Mucosa of stomach (tissue), 1 donor: Measurements from ENCODE around the gene ARHGEF3.

ENCODE experiments used
- H3K27me3 ChIP-seq: one replicate; pipeline ENCODE4 v1.7.0; 2013; ENCODE audit warnings: mild to moderate bottlenecking, low read length; ENCODE audit not compliant: control insufficient read depth, insufficient read depth
- H3K36me3 ChIP-seq: one replicate; pipeline ENCODE4 v1.7.0; 2013; ENCODE audit warnings: low read length; ENCODE audit not compliant: control insufficient read depth, insufficient read depth
- H3K4me1 ChIP-seq: one replicate; pipeline ENCODE4 v1.7.0; 2013; ENCODE audit warnings: mild to moderate bottlenecking, low read length; ENCODE audit not compliant: control insufficient read depth, insufficient read depth
- H3K4me3 ChIP-seq: one replicate; pipeline ENCODE4 v1.7.0; 2013; ENCODE audit warnings: low read length
- H3K9ac ChIP-seq: one replicate; pipeline ENCODE4 v1.7.0; 2013; ENCODE audit warnings: mild to moderate bottlenecking, low read length, moderate library complexity
- H3K9me3 ChIP-seq: one replicate; pipeline ENCODE4 v1.7.0; 2013; ENCODE audit warnings: mild to moderate bottlenecking, low read length, moderate library complexity; ENCODE audit not compliant: control insufficient read depth
- donor health status: Pancreatic carcinoma.

The ARHGEF3 gene

DNA sequence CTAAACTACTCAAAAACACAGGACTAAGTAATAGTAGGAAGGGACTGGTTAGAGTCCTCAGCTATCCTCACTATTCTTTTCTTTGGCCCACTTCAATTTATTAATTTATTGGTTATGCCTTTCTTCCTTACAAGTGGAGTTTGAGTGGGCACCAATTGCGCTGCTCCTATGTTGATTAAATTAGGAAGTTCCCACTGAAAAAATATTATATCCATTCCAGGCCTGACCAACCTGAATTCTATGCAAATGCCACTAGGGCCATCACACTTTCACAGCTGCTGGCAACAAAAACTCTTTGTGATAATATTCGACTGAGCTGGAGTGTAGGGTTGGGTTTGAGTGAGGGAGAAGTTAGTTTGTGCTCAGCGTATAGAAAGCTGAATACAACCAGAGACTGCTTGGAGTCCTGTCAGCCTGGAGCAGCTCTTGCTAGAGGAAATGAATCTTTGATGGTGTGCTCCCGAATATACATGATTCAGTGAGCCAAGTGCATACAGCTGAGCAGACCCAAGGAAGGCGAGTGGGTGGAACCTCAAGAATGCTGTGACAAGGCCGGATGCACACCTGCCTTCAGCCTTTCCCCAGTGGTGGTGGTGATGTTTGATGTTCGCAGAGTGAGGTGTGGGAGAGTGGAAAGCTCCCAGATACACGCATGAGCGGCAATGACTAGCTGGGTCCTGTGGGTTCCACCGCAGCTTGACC, 1.5 kb downstream of the ARHGEF3 start:
- H3K27me3 ChIP-seq: peaks cover 4% of the 10 kb centered on the region
- H3K9ac ChIP-seq: peak overlapping the region; percentile 71
- peak overlapping the region; percentile 28 for H3K4me3 ChIP-seq
- no peaks in the 10 kb centered on the region for H3K9me3 ChIP-seq
- H3K4me1 ChIP-seq: peaks cover 53% of the 10 kb centered on the region
- no peaks in the 10 kb centered on the region for H3K36me3 ChIP-seq

GRCh38 chr3:56799251-56799882, 2.4 kb downstream of the ARHGEF3 start:
- Histone ChIP-seq H3K36me3 (no peaks in the 10 kb centered on the region), H3K4me3 (peak overlapping the region; percentile 9), H3K27me3 (peaks cover 4% of the 10 kb centered on the region), H3K9me3 (no peaks in the 10 kb centered on the region), H3K4me1 (peaks cover 58% of the 10 kb centered on the region), H3K9ac (peak overlapping the region; percentile 71)

DNA sequence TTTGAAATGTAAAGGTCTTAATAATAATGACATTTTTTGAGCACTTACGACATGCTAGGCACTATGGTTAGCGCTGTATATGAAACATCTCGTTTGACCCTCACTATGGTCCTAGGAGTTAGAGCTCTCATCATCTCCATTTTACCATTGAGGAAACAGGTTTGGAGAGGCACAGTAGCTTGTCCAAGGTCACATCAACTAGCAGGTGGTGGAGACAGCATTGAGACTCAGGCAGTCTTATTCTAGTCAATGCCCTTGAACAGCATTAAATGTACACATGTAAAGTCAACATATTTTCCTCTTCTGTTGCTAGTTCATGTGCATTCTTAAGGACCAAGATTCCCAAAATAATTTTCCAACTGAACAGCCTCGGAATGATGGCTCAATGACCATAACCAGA, 4.8 kb downstream of the ARHGEF3 start:
- H3K9me3 ChIP-seq: no peaks in the 10 kb centered on the region
- no peak overlapping the region for H3K9ac ChIP-seq
- H3K4me1 ChIP-seq: peaks cover 52% of the 10 kb centered on the region
- peaks cover 4% of the 10 kb centered on the region for H3K27me3 ChIP-seq
- H3K4me3 ChIP-seq: no peak overlapping the region
- H3K36me3 ChIP-seq: no peaks in the 10 kb centered on the region

DNA sequence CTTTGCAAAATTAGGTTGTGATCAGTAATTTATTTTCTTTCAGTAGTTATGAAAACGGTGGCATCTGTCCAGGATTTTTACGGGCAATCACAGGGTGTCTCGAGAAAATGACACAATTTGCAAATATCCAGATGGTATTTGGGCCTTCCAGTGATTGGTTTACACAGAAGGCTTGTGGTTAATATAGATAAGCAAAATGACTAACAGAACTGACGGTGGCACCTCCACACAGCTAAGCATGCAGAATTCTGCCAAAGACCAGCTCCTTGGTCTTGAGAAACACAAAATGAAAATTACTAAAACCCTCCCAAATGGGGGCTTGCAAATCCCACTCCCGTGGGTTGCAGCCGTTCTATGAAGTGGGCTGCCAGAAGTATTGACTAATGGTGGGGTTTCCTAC, 5.5 kb downstream of the ARHGEF3 start:
- no peak overlapping the region for H3K9ac ChIP-seq
- H3K27me3 ChIP-seq: peaks cover 4% of the 10 kb centered on the region
- no peak overlapping the region for H3K4me3 ChIP-seq
- H3K36me3 ChIP-seq: no peaks in the 10 kb centered on the region
- peaks cover 48% of the 10 kb centered on the region for H3K4me1 ChIP-seq
- no peaks in the 10 kb centered on the region for H3K9me3 ChIP-seq

GRCh38 chr3:56795829-56796185, 5.9 kb downstream of the ARHGEF3 start:
- Histone ChIP-seq H3K9ac (no peak overlapping the region), H3K4me3 (no peak overlapping the region), H3K27me3 (peaks cover 4% of the 10 kb centered on the region), H3K4me1 (peaks cover 44% of the 10 kb centered on the region), H3K9me3 (no peaks in the 10 kb centered on the region), H3K36me3 (no peaks in the 10 kb centered on the region)

- Histone ChIP-seq H3K9ac (no peak overlapping the region), H3K27me3 (no peaks in the 10 kb centered on the region), H3K4me1 (peaks cover 44% of the 10 kb centered on the region), H3K4me3 (no peak overlapping the region), H3K36me3 (no peaks in the 10 kb centered on the region), H3K9me3 (no peaks in the 10 kb centered on the region)
Observed at GRCh38 chr3:56795097-56795828, 6.5 kb downstream of the ARHGEF3 start.

GRCh38 chr3:56792193-56792592, 9.6 kb downstream of the ARHGEF3 start:
- H3K9ac ChIP-seq: no peak overlapping the region
- no peaks in the 10 kb centered on the region for H3K9me3 ChIP-seq
- peaks cover 29% of the 10 kb centered on the region for H3K4me1 ChIP-seq
- H3K36me3 ChIP-seq: no peaks in the 10 kb centered on the region
- H3K4me3 ChIP-seq: no peak overlapping the region
- H3K27me3 ChIP-seq: no peaks in the 10 kb centered on the region

GRCh38 chr3:56790016-56790821, 11.5 kb downstream of the ARHGEF3 start:
- no peaks in the 10 kb centered on the region for H3K27me3 ChIP-seq
- no peak overlapping the region for H3K4me3 ChIP-seq
- H3K9ac ChIP-seq: no peak overlapping the region
- peaks cover 18% of the 10 kb centered on the region for H3K4me1 ChIP-seq
- no peaks in the 10 kb centered on the region for H3K9me3 ChIP-seq
- H3K36me3 ChIP-seq: no peaks in the 10 kb centered on the region

GRCh38 chr3:56789076-56789475, 12.7 kb downstream of the ARHGEF3 start:
- Histone ChIP-seq H3K4me1 (peaks cover 22% of the 10 kb centered on the region), H3K4me3 (no peak overlapping the region), H3K9ac (no peak overlapping the region), H3K27me3 (no peaks in the 10 kb centered on the region), H3K9me3 (no peaks in the 10 kb centered on the region), H3K36me3 (no peaks in the 10 kb centered on the region)

DNA sequence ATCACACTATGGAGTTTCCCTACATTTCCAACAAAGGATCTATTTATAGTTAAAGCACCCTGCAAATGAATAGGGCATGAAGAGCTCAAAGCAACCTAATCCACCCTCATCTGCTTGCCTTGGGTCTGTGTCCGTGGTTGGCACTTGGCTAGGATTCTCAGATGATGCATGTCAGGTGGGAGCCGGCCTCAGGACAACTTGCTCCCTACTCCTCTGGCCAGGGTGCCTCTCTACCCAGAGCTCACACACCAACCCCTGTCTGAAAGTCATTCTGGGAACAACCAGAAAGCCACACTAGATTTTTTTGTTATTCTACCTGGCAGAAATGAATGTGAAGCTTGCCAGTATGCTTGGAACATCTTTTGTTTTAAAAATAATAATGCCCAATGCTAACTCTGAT, 13.2 kb downstream of the ARHGEF3 start:
- no peaks in the 10 kb centered on the region for H3K36me3 ChIP-seq
- H3K9ac ChIP-seq: no peak overlapping the region
- H3K27me3 ChIP-seq: no peaks in the 10 kb centered on the region
- peaks cover 28% of the 10 kb centered on the region for H3K4me1 ChIP-seq
- H3K9me3 ChIP-seq: no peaks in the 10 kb centered on the region
- no peak overlapping the region for H3K4me3 ChIP-seq

DNA sequence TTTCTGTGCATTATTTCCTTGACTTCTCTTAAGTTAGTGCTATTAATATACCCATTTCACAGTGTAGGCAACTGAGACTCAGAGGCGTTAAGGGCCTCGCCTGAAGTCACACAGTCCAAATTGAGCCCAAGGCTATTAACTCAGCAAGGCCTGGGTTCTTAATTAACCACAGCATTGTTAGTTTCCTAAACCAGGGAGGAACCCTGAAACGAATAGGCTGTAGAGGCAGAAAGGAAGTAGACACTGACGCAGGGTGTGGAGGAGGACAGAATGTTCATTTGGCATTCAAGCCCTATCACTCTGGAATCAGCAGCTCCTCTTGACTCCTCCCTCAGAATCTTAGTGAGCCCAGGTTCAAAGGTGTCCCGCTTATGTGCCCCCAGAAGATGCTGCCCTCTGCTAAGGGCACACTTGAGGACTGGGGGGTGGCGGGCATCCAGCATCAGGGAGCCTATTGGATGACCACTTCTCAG, 13.9 kb downstream of the ARHGEF3 start:
- peaks cover 35% of the 10 kb centered on the region for H3K4me1 ChIP-seq

More for the DNA sequence above, 13.9 kb downstream of the ARHGEF3 start:
- Histone ChIP-seq H3K9ac (no peak overlapping the region), H3K4me3 (no peak overlapping the region), H3K36me3 (no peaks in the 10 kb centered on the region), H3K27me3 (no peaks in the 10 kb centered on the region), H3K9me3 (no peaks in the 10 kb centered on the region)
